Loucy (cell line): ENCODE data around the gene EGF.

Experiments
- H2AFZ ChIP-seq: fragments of 200-600 bp; sonication (generic); 2 replicates; pipeline ENCODE4 v1.6.0; 2016; ENCODE audit warnings: antibody characterized with exemption, mild to moderate bottlenecking, low read length, moderate library complexity
- H3F3A ChIP-seq: fragments of 200-600 bp; 2 replicates; pipeline ENCODE4 v1.6.0; 2016; ENCODE audit warnings: antibody characterized with exemption, low read depth, mild to moderate bottlenecking
- H3K27me3 ChIP-seq: fragments of 200-600 bp; sonication (generic); 2 replicates; pipeline ENCODE4 v1.6.1; 2014; ENCODE audit warnings: low read length, mild to moderate bottlenecking; ENCODE audit not compliant: insufficient read depth, poor library complexity, severe bottlenecking
- H3K36me3 ChIP-seq: fragments of 200-600 bp; sonication (generic); 2 replicates; pipeline ENCODE4 v1.6.1; 2016; ENCODE audit warnings: low read length; ENCODE audit not compliant: insufficient read depth
- H3K4me1 ChIP-seq: fragments of 200-600 bp; sonication (generic); 2 replicates; pipeline ENCODE4 v1.5.1; 2014; ENCODE audit warnings: low read length, mild to moderate bottlenecking; ENCODE audit not compliant: insufficient read depth, poor library complexity, severe bottlenecking
- H3K4me2 ChIP-seq: fragments of 200-600 bp; sonication (generic); 2 replicates; pipeline ENCODE4 v1.6.0; 2014; ENCODE audit warnings: antibody characterized with exemption, low read length, low read depth, mild to moderate bottlenecking; ENCODE audit not compliant: poor library complexity, severe bottlenecking
- H3K4me3 ChIP-seq: fragments of 200-600 bp; sonication (generic); 2 replicates; pipeline ENCODE4 v1.5.1; 2014; ENCODE audit warnings: low read length, mild to moderate bottlenecking, mixed read lengths; ENCODE audit not compliant: poor library complexity, severe bottlenecking
- H3K79me2 ChIP-seq: fragments of 200-600 bp; sonication (generic); 2 replicates; pipeline ENCODE4 v1.6.1; 2014; ENCODE audit warnings: low read length; ENCODE audit not compliant: insufficient read depth
- H3K9ac ChIP-seq: fragments of 200-600 bp; sonication (generic); 2 replicates; pipeline ENCODE4 v1.6.0; 2014; ENCODE audit warnings: mild to moderate bottlenecking, low read depth, low read length, moderate library complexity; ENCODE audit not compliant: poor library complexity, severe bottlenecking
- H3K9me2 ChIP-seq: fragments of 200-600 bp; sonication (generic); replicated peaks from 2 replicates; pipeline ENCODE4 v1.6.1; 2016; ENCODE audit warnings: low read depth, low read length, mixed read lengths
- H3K9me3 ChIP-seq: fragments of 200-600 bp; sonication (generic); 2 replicates; pipeline ENCODE4 v1.6.1; 2014; ENCODE audit warnings: mild to moderate bottlenecking, antibody characterized with exemption, low read length, low read depth; ENCODE audit not compliant: insufficient read depth
- H4K20me1 ChIP-seq: fragments of 200-600 bp; sonication (generic); 2 replicates; pipeline ENCODE4 v1.6.0; 2014; ENCODE audit warnings: antibody characterized with exemption, low read length, mild to moderate bottlenecking; ENCODE audit not compliant: insufficient read depth, poor library complexity, severe bottlenecking
- CTCF ChIP-seq: fragments of 200-600 bp; sonication (generic); conservative IDR thresholded peaks from 2 replicates; pipeline ENCODE4 v1.5.1; 2014; ENCODE audit warnings: mild to moderate bottlenecking, antibody characterized with exemption, low read length
- EZH2phosphoT487 ChIP-seq: fragments of 200-600 bp; IDR thresholded peaks from 2 replicates; pipeline ENCODE4 v1.6.1; 2018; ENCODE audit warnings: antibody characterized with exemption, mild to moderate bottlenecking, moderate library complexity, borderline replicate concordance

The EGF gene

DNA sequence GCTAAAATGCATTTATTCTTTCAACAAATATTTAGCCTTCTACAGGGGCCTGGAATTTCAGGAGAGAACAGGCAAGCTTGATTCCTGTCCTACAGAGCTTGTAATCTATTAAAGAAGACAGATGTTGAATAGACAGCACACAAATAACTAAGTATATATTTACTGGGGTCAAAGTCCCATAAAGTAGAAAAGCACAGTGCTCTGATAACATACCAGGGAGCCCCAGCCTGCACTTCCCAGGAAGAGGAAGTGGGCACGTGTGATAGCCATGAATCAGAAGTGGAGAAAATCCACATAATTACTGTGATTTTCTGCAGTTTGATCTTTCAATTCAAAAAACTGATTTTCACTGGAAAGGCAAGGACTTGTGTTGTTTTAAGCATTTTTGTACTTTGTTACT is 129.1 kb downstream of the EGF start:
- no peak overlapping the region for H2AFZ ChIP-seq
- no peaks in the 10 kb centered on the region for H3F3A ChIP-seq
- no peaks in the 10 kb centered on the region for H3K9me2 ChIP-seq
- H3K9ac ChIP-seq, result no peak overlapping the region
- H3K4me2 ChIP-seq, result no peak overlapping the region
- TF ChIP-seq CTCF (no peak), EZH2phosphoT487 (no peak)
- no peaks in the 10 kb centered on the region for H3K4me1 ChIP-seq
- H3K9me3 ChIP-seq, result no peaks in the 10 kb centered on the region
- no peaks in the 10 kb centered on the region for H3K36me3 ChIP-seq
- H4K20me1 ChIP-seq, result no peaks in the 10 kb centered on the region
- no peaks in the 10 kb centered on the region for H3K27me3 ChIP-seq
- no peaks in the 10 kb centered on the region for H3K79me2 ChIP-seq
- H3K4me3 ChIP-seq, result no peak overlapping the region

DNA sequence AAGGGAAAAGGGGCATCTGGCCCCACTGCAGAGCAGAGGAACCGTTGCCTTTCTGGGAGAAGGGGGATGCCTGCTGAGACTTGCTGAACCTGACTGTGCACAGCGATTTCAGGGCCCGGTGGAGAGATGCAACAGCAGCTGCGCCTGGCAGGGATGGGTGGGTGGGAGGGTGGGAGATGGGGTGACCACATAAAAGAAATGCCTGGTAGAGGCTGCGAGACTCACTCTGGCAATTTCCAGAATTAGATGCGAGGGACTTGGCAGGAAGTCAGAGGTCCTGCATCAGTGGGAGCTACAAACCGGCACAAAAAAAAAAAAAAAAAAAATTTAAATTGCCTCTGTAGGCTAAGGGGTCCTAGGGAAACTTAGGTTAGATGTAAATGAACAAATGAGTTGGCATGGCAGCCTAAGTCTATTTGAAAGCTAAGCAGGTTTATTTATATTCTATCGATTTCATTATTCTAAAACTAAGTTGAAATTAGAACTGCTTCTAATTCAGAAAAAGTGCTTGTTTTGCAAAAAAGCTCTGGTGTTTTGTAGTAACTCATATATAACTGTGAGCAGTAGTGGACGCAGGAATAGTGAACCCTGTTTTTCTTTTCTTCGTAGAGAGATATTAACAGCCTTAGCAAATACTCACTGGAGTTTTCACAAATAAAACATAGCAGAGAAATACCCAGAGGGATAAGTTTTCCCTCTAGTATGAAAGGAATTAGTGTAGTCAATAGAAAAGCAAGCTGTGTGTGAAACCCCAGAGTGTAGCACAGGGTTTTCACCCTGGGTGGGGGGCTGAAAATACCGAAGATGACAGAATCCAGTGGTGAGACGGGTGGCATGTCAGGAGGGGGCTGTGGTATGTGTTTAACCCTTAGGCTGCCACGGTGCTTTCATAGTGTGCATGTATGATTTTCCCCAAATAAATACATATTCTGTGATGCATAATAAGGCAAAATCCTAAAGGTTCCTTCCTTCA is 130.1 kb downstream of the EGF start:
- no peaks in the 10 kb centered on the region for H3K79me2 ChIP-seq
- H3K9ac ChIP-seq, result no peak overlapping the region
- no peak overlapping the region for H3K4me3 ChIP-seq
- 0 out of 2 replicates have a peak, but pooled peaks cover under 1% of the 10 kb centered on the region for H3K36me3 ChIP-seq
- H3K4me2 ChIP-seq, result no peak overlapping the region
- no peaks in the 10 kb centered on the region for H3K4me1 ChIP-seq
- H3F3A ChIP-seq, result no peaks in the 10 kb centered on the region
- no peak overlapping the region for H2AFZ ChIP-seq
- no peaks in the 10 kb centered on the region for H4K20me1 ChIP-seq
- no peaks in the 10 kb centered on the region for H3K27me3 ChIP-seq
- TF ChIP-seq EZH2phosphoT487, result no peak
- no peaks in the 10 kb centered on the region for H3K9me3 ChIP-seq
- no peaks in the 10 kb centered on the region for H3K9me2 ChIP-seq

GRCh38 chr4:110046588-110047049 is 133.9 kb downstream of the EGF start:
- Histone ChIP-seq H2AFZ (no peak overlapping the region), H3K4me2 (no peak overlapping the region), H3K36me3 (peaks cover 27% of the 10 kb centered on the region; the same call in 1 of the 2 replicates), H3F3A (no peaks in the 10 kb centered on the region), H3K9ac (no peak overlapping the region), H4K20me1 (no peaks in the 10 kb centered on the region), H3K9me2 (no peaks in the 10 kb centered on the region), H3K27me3 (no peaks in the 10 kb centered on the region), H3K9me3 (no peaks in the 10 kb centered on the region), H3K4me1 (no peaks in the 10 kb centered on the region), H3K79me2 (no peaks in the 10 kb centered on the region), H3K4me3 (no peak overlapping the region)
- TF ChIP-seq EZH2phosphoT487 (no peak), CTCF (no peak)
